Lung (tissue), 12 donors: Measurements from ENCODE around the gene HCN2. TPM values are rescaled to one million over a fixed set of nuclear protein-coding genes. Genes with fewer than 3 reads are reported as not detected.

Experiments used
- ATAC-seq: fragments of 200-7000 bp; cut with Tn5 transposase; one replicate; pipeline ENCODE4 v1.9.1; 2020; ENCODE audit warnings: moderate number of reproducible peaks; ENCODE audit not compliant: insufficient read depth, low FRiP score
- DNase-seq, 3 donors: peaks; one replicate each; pipeline ENCODE4 v3.0.0-alpha.2; 2013 to 2017
- H3K27ac ChIP-seq, 2 donors: one replicate each; pipeline ENCODE4 v1.5.1; 2013; ENCODE audit warnings: mild to moderate bottlenecking in 2 of 2, moderate library complexity in 2 of 2, control low read depth in 1 of 2, inconsistent platforms in 1 of 2, low read depth in 1 of 2, low read length in 1 of 2
- H3K27me3 ChIP-seq, 3 donors: one replicate each; pipeline ENCODE4 v1.5.1; 2013; ENCODE audit warnings: low read length in 2 of 3; ENCODE audit not compliant: control insufficient read depth in 3 of 3, insufficient read depth in 3 of 3
- H3K36me3 ChIP-seq, 4 donors: one replicate each; pipeline ENCODE4 v1.5.1; 2013; ENCODE audit warnings: low read length in 4 of 4, mild to moderate bottlenecking in 1 of 4, moderate library complexity in 1 of 4; ENCODE audit not compliant: control insufficient read depth in 4 of 4, insufficient read depth in 4 of 4
- H3K4me1 ChIP-seq, 5 donors: one replicate each; pipeline ENCODE4 v1.5.1; 2013; ENCODE audit warnings: low read length in 5 of 5, mild to moderate bottlenecking in 2 of 5, moderate library complexity in 1 of 5; ENCODE audit not compliant: control insufficient read depth in 5 of 5, insufficient read depth in 5 of 5
- H3K4me3 ChIP-seq: one replicate; pipeline ENCODE4 v1.5.1; 2013; ENCODE audit warnings: mild to moderate bottlenecking, control low read depth, moderate library complexity
- H3K9ac ChIP-seq, 2 donors: one replicate each; pipeline ENCODE4 v1.5.1; 2013; ENCODE audit warnings: low read length in 2 of 2, control low read depth in 1 of 2; ENCODE audit not compliant: insufficient read depth in 1 of 2
- H3K9me3 ChIP-seq, 4 donors: one replicate each; pipeline ENCODE4 v1.5.1; 2013; ENCODE audit warnings: low read length in 3 of 4, mild to moderate bottlenecking in 1 of 4, moderate library complexity in 1 of 4; ENCODE audit not compliant: control insufficient read depth in 4 of 4, insufficient read depth in 3 of 4
- CTCF ChIP-seq: IDR thresholded peaks from 2 replicates; pipeline ENCODE4 v1.5.1; 2012; ENCODE audit warnings: mild to moderate bottlenecking; ENCODE audit errors: control extremely low read depth, extremely low read depth
- WGBS, 2 donors: extraction: QIAGEN DNeasy Blood & Tissue Kit; methylation state at CpG; one replicate each; pipeline ENCODE4 v1.1.7; 2013; 5-methylcytosine and 5-hydroxymethylcytosine counted together
- polyA plus RNA-seq, 2 donors: library from polyadenylated mRNA; stranded (reverse); fragments of 200-250 nt; gene quantifications; one replicate each; pipeline ENCODE4 v1.2.1, GENCODE V29; 2013
- total RNA-seq, 2 donors: library from RNA; depleted of rRNA in 1 of 2; stranded (reverse); fragments of >200 nt in 1 of 2; gene quantifications; one replicate each; pipeline ENCODE4 v1.2.1, GENCODE V29; 2014 to 2021
- donor health status: control.
- donor health status: control.
- donor health status: Bipolar disorder and iron deficiency.
- donor health status: healthy.
- donor health status: DM: yes; HTN: yes; CAD: no.

Gene HCN2
- total and polyA plus RNA-seq, 4 donors: 0.04 to 0.37 (median 0.16) TPM

- Histone ChIP-seq H3K4me1 (peaks cover 0 to 11% (median 0%) of the 10 kb centered on the region in 5 donors), H3K27me3 (peaks cover 6 to 25% (median 23%) of the 10 kb centered on the region in 3 donors), H3K9me3 (peaks cover 0 to 5% (median 0%) of the 10 kb centered on the region in 4 donors), H3K36me3 (no peaks in the 10 kb centered on the region), H3K9ac (no peak overlapping the region), H3K27ac (no peak overlapping the region), H3K4me3 (no peak overlapping the region)
- ATAC-seq: no peak
- 59 to 65% methylated on average over 9 of the region's 9 CpGs for WGBS, 2 donors
- TF ChIP-seq CTCF: no peak
- no peak for DNase-seq
These were observed 3.8 kb downstream of the HCN2 start for GRCh38 chr19:593505-593904.

GRCh38 chr19:594265-594870 lies 4.7 kb downstream of the HCN2 start:
- 72 to 75% methylated on average over 24 of the region's 24 CpGs for WGBS, 2 donors
- Histone ChIP-seq H3K9ac (no peak overlapping the region), H3K27ac (no peak overlapping the region), H3K27me3 (peaks cover 0 to 23% (median 17%) of the 10 kb centered on the region in 3 donors), H3K9me3 (peaks cover 0 to 5% (median 0%) of the 10 kb centered on the region in 4 donors), H3K36me3 (no peaks in the 10 kb centered on the region), H3K4me3 (no peak overlapping the region), H3K4me1 (peaks cover 0 to 9% (median 0%) of the 10 kb centered on the region in 5 donors)
- DNase-seq (no peak), ATAC-seq (no peak)
- no peak for TF ChIP-seq CTCF

GRCh38 chr19:595326-596262 lies 5.9 kb downstream of the HCN2 start:
- Histone ChIP-seq H3K4me1 (peaks cover 0 to 5% (median 0%) of the 10 kb centered on the region in 5 donors), H3K27me3 (peaks cover 0 to 23% (median 17%) of the 10 kb centered on the region in 3 donors), H3K4me3 (no peak overlapping the region), H3K9ac (no peak overlapping the region), H3K36me3 (no peaks in the 10 kb centered on the region), H3K27ac (no peak overlapping the region), H3K9me3 (peaks cover 0 to 5% (median 0%) of the 10 kb centered on the region in 4 donors)
- WGBS, 2 donors: 76 to 82% methylated on average over 41 to 42 of the region's 42 CpGs
- no peak for TF ChIP-seq CTCF
- ATAC-seq (no peak), DNase-seq (no peak)
